PC-9 (cell line): Measurements from ENCODE around the gene SH3BP4. TPM values are rescaled to one million over a fixed set of nuclear protein-coding genes. Genes with fewer than 3 reads are reported as not detected.
A peak's percentile ranks its signal among the peaks of the same experiment; 100 is the strongest.

Experiments used
- BruUV-seq: library from RNA; stranded (reverse); fragments of 400-500 nt; replicated peaks from 2 replicates; lab custom pipeline; 2021; lab: Mats Ljungman, UMichigan
- CTCF ChIA-PET: fragments of 300-600 bp; sonication (Branson Sonifier 250); formaldehyde crosslinking; loops from one replicate; lab custom pipeline; 2022; ENCODE audit warnings: antibody characterized with exemption; lab: Charles Lee
- POLR2A ChIA-PET: fragments of 300-600 bp; sonication (Branson Sonifier 250); formaldehyde crosslinking; loops from one replicate; lab custom pipeline; 2022; ENCODE audit warnings: antibody characterized with exemption; ENCODE audit not compliant: unreplicated experiment; lab: Charles Lee
- DNase-seq, 2 experiments: peaks; one replicate each; pipeline versions ENCODE4 v3.0.0 to v3.0.0-alpha.2; 2015 to 2022; ENCODE audit warnings: mixed read lengths in 1 of 2
- H2AFZ ChIP-seq: fragments of 200-600 bp; sonication (generic); 2 replicates; pipeline ENCODE4 v1.8.1; 2017; ENCODE audit warnings: antibody characterized with exemption
- H3F3A ChIP-seq: fragments of 200-600 bp; sonication (generic); 2 replicates; pipeline ENCODE4 v1.8.1; 2017; ENCODE audit warnings: antibody characterized with exemption, mild to moderate bottlenecking, low read depth; ENCODE audit not compliant: insufficient read depth
- H3K27ac ChIP-seq: fragments of 200-600 bp; sonication (generic); 2 replicates; pipeline ENCODE4 v1.6.1; 2016; ENCODE audit warnings: mixed run types
- H3K27me3 ChIP-seq: fragments of 200-600 bp; sonication (generic); 2 replicates; pipeline ENCODE4 v1.6.1; 2016; ENCODE audit warnings: low read depth, mixed run types; ENCODE audit not compliant: insufficient read depth
- H3K36me3 ChIP-seq: fragments of 200-600 bp; sonication (generic); 2 replicates; pipeline ENCODE4 v1.6.1; 2016; ENCODE audit warnings: low read depth, mixed run types
- H3K4me1 ChIP-seq: fragments of 200-600 bp; sonication (generic); replicated peaks from 2 replicates; pipeline ENCODE4 v1.6.1; 2016; ENCODE audit warnings: mixed run types; ENCODE audit not compliant: insufficient read depth
- H3K4me2 ChIP-seq: fragments of 200-600 bp; sonication (generic); 2 replicates; pipeline ENCODE4 v1.6.1; 2017; ENCODE audit warnings: mixed run types
- H3K4me3 ChIP-seq: fragments of 200-600 bp; sonication (generic); 2 replicates; pipeline ENCODE4 v1.6.1; 2016; ENCODE audit warnings: mixed run types
- H3K79me2 ChIP-seq: fragments of 200-600 bp; sonication (generic); 2 replicates; pipeline ENCODE4 v1.6.1; 2017; ENCODE audit warnings: low read depth, mixed run types
- H3K9me2 ChIP-seq: fragments of 200-600 bp; sonication (generic); 2 replicates; pipeline ENCODE4 v1.8.1; 2017; ENCODE audit warnings: mild to moderate bottlenecking; ENCODE audit not compliant: insufficient read depth
- H3K9me3 ChIP-seq: fragments of 200-600 bp; sonication (generic); 2 replicates; pipeline ENCODE4 v1.8.1; 2016; ENCODE audit warnings: low read depth; ENCODE audit not compliant: insufficient read depth
- H4K20me1 ChIP-seq: fragments of 200-600 bp; sonication (generic); 2 replicates; pipeline ENCODE4 v1.8.1; 2017; ENCODE audit not compliant: insufficient read depth
- EZH2 ChIP-seq: fragments of 200-600 bp; sonication (generic); IDR thresholded peaks from 2 replicates; pipeline ENCODE4 v1.8.0; 2017; ENCODE audit warnings: antibody characterized with exemption, low read depth
- intact Hi-C: fragments of 100-400 bp; cut with micrococcal nuclease; formaldehyde crosslinking; loops from one replicate; pipeline ENCODE4 v1.10.0; 2022; ENCODE audit not compliant: unreplicated experiment
- total RNA-seq: library from RNA; stranded (reverse); gene quantifications from 2 replicates; pipeline ENCODE4 v1.2.3, GENCODE V29; 2021
- TF ChIP-seq, protein P1 (sequence below): fragments of 200-600 bp; sonication (generic); conservative IDR thresholded peaks from 2 replicates; pipeline ENCODE4 v1.6.1; 2017; ENCODE audit warnings: mixed run types, antibody characterized with exemption, mild to moderate bottlenecking, moderate library complexity

SH3BP4 gene
- total RNA-seq, 1 experiment from 2014 or later, result 131 TPM

DNA sequence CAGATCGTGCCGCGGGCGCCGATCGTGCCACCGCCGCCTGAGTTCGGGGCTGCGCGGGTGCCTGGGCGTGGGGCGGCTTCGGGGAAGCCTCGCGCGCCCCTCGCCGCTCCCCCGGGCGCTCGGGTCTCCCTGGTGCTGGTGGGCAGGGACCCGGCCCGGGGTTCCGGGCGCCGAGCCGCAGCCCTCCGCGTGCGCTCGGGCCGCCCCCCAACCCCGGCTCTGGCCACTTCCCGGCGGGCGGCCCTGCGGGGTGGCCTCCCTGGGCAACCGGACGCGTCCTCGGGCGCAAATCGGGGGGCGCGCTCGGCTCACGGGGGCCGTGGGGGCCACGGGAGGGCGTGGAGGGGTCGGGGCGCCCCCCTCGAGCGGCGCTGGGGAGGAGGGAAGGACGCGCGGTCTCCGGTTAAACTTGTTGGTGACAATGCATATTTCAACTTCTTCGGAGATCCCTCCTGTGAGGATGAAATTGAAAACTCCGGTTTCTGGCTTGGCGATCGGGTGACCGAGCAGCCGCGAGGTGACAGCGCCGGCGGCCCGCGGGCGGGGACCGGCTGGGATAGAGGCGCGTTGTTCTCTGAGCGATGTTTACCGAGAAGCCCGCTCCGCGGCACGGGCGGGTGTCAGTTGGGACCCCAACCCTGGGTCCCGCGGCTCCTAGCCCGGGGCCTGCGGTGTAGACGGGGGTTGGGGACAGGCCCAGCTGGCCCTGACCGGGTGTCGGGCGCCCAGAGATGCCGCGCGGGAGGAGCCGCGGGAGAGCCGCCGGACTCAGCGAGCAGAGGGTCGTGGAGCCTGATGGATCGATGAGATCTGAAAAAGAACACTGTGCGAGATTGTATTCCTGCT is 676 bp downstream of the SH3BP4 start:
- DNase-seq, result peak in 1 of 2 experiments; percentile 60
- Histone ChIP-seq H3F3A (peaks cover 22% of the 10 kb centered on the region; the same call in 1 of the 2 replicates), H3K9me3 (no peaks in the 10 kb centered on the region), H3K79me2 (peaks cover 60% of the 10 kb centered on the region), H3K36me3 (peaks cover 10% of the 10 kb centered on the region; the same call in 1 of the 2 replicates), H2AFZ (peak overlapping the region; percentile 45; the same call in 1 of the 2 replicates), H3K27ac (peak overlapping the region; percentile 53), H3K4me3 (peak overlapping the region; percentile 81), H3K4me2 (peak overlapping the region; percentile 98), H4K20me1 (peaks cover 22% of the 10 kb centered on the region; the same call in 1 of the 2 replicates), H3K9me2 (no peaks in the 10 kb centered on the region), H3K27me3 (no peaks in the 10 kb centered on the region), H3K4me1 (peaks cover 46% of the 10 kb centered on the region)
- intact Hi-C loops, result loop anchor here (1.0 to 10.0 kb wide), 9 partner anchors 29 to 978 kb away; no protein-coding TSS in a partner anchor
- BruUV-seq, result no TSS peak
- ChIA-PET POLR2A (interaction anchor here (0.5 to 1.0 kb wide), 12 partner anchors 30 to 1497 kb away, joined by 3 to 21 read pairs (median 5); no protein-coding TSS in a partner anchor), CTCF (interaction anchor here (0.6 kb wide), 3 partner anchors 72 to 164 kb away, joined by 3 to 10 read pairs (median 4); no protein-coding TSS in a partner anchor)
- no peak for TF ChIP-seq EZH2
- TF ChIP-seq, protein P1, sequence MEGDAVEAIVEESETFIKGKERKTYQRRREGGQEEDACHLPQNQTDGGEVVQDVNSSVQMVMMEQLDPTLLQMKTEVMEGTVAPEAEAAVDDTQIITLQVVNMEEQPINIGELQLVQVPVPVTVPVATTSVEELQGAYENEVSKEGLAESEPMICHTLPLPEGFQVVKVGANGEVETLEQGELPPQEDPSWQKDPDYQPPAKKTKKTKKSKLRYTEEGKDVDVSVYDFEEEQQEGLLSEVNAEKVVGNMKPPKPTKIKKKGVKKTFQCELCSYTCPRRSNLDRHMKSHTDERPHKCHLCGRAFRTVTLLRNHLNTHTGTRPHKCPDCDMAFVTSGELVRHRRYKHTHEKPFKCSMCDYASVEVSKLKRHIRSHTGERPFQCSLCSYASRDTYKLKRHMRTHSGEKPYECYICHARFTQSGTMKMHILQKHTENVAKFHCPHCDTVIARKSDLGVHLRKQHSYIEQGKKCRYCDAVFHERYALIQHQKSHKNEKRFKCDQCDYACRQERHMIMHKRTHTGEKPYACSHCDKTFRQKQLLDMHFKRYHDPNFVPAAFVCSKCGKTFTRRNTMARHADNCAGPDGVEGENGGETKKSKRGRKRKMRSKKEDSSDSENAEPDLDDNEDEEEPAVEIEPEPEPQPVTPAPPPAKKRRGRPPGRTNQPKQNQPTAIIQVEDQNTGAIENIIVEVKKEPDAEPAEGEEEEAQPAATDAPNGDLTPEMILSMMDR, result no peak

DNA sequence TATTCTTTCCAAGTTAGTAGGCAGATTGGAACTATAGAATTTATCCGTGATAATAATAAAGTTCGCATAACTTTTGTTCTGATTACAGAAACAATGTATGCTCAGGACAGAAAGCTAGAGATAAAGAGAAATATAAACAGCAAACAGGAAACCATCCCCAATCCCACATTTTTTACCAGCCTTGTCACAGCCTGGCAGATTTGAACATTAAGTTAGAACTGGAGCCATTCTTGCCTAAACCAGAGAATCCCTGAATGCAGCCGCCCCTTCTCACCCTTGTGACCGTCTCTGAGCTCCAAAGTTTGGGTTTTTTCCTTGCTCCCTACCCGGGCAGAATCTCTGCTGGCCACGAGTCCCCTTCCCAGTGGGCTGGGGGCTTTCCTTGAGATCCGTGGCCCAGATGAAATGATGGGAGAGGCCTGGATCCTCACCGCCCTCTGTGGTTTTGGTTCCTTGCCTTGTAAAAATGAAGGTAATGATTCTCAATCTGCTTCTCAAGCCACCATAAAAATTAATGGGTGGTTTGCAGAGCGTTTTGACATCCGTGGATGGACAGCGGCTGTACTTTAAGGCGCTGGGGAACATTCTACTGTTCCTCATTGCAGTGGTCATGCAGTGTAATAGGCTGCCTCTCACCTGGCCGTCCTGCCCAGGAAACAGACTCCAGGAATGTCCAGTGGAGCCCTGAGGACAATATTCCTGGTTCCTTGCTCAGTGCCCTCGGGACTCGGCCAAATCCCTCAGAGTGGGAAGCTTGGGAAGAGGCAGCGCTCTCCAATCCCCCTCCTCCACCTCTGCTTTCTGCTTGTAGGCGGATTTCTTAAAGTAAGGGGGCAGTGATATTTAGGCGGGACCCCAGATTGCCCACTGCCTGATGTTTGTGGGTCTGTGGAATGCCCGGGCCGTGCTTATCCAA is 1.6 kb downstream of the SH3BP4 start:
- no peaks in the 10 kb centered on the region for H3K27me3 ChIP-seq
- peaks cover 22% of the 10 kb centered on the region; the same call in 1 of the 2 replicates for H3F3A ChIP-seq
- H3K27ac ChIP-seq, result peak overlapping the region; percentile 53
- TSS peak; percentile 41 for BruUV-seq
- ChIA-PET POLR2A (interaction anchor here (0.6 to 1.2 kb wide), 6 partner anchors 28 to 212 kb away, joined by 3 to 10 read pairs (median 6); no protein-coding TSS in a partner anchor), CTCF (interaction anchor here (1.8 kb wide), 1 partner anchor 408 kb away, joined by 6 read pairs; no protein-coding TSS in a partner anchor)
- no peaks in the 10 kb centered on the region for H3K9me3 ChIP-seq
- peaks cover 22% of the 10 kb centered on the region; the same call in 1 of the 2 replicates for H4K20me1 ChIP-seq
- peaks cover 54% of the 10 kb centered on the region for H3K4me1 ChIP-seq
- no peaks in the 10 kb centered on the region for H3K9me2 ChIP-seq
- DNase-seq, result peak; percentile 42 to 63
- peak overlapping the region; percentile 98 for H3K4me2 ChIP-seq
- intact Hi-C loops, result loop anchor here (1.0 to 10.0 kb wide), 9 partner anchors 28 to 979 kb away; no protein-coding TSS in a partner anchor
- H3K36me3 ChIP-seq, result peaks cover 10% of the 10 kb centered on the region; the same call in 1 of the 2 replicates
- peaks cover 69% of the 10 kb centered on the region for H3K79me2 ChIP-seq
- peak overlapping the region; percentile 45; the same call in 1 of the 2 replicates for H2AFZ ChIP-seq
- TF ChIP-seq, protein P1, result no peak
- no peak for TF ChIP-seq EZH2
- H3K4me3 ChIP-seq, result peak overlapping the region; percentile 81
